WTC11 (cell line): ENCODE data around the gene ZNF576.

Source experiments
- ATF1 ChIP-seq: sonication (generic); formaldehyde crosslinking; IDR thresholded peaks from 2 replicates; pipeline ENCODE4 v1.8.1; 2023; ENCODE audit warnings: mild to moderate bottlenecking, moderate library complexity, missing genetic modification reagents
- SP1 ChIP-seq: sonication (generic); formaldehyde crosslinking; conservative IDR thresholded peaks from 2 replicates; pipeline ENCODE4 v1.8.1; 2022; ENCODE audit warnings: missing genetic modification reagents
- TEAD4 ChIP-seq: sonication (generic); formaldehyde crosslinking; IDR thresholded peaks from 2 replicates; pipeline ENCODE4 v1.8.0; 2022; ENCODE audit warnings: mild to moderate bottlenecking, missing genetic modification reagents
- ZNF263 ChIP-seq: sonication (generic); formaldehyde crosslinking; IDR thresholded peaks from 2 replicates; pipeline ENCODE4 v1.8.1; 2022; ENCODE audit warnings: low read depth, mild to moderate bottlenecking, moderate library complexity, missing genetic modification reagents
- TF ChIP-seq, protein P1 (sequence below): fragments of 200-600 bp; IDR thresholded peaks from 2 replicates; pipeline ENCODE4 v1.8.0; 2022; ENCODE audit warnings: antibody characterized with exemption
- TF ChIP-seq, protein P2 (sequence below): sonication (generic); formaldehyde crosslinking; IDR thresholded peaks from 2 replicates; pipeline ENCODE4 v1.8.1; 2023; ENCODE audit warnings: mild to moderate bottlenecking, missing genetic modification reagents, moderate library complexity
- TF ChIP-seq, protein P3 (sequence below): sonication (generic); formaldehyde crosslinking; IDR thresholded peaks from 2 replicates; pipeline ENCODE4 v1.8.1; 2023; ENCODE audit warnings: mild to moderate bottlenecking, missing genetic modification reagents, borderline replicate concordance
- TF ChIP-seq, protein P4 (sequence below): fragments of 250-450 bp; sonication (Bioruptor Pico); conservative IDR thresholded peaks from 2 replicates; pipeline ENCODE4 v1.9.0; 2021; ENCODE audit warnings: mild to moderate bottlenecking
- TF ChIP-seq, protein P5 (sequence below): fragments of 250-450 bp; sonication (Bioruptor Pico); IDR thresholded peaks from 2 replicates; pipeline ENCODE4 v2.1.2; 2022; ENCODE audit warnings: mild to moderate bottlenecking, moderate library complexity
- TF ChIP-seq, protein P6 (sequence below): sonication (generic); formaldehyde crosslinking; IDR thresholded peaks from 2 replicates; pipeline ENCODE4 v1.8.0; 2022; ENCODE audit warnings: mild to moderate bottlenecking, missing genetic modification reagents
- TF ChIP-seq, protein P7 (sequence below): sonication (generic); formaldehyde crosslinking; IDR thresholded peaks from 2 replicates; pipeline ENCODE4 v1.8.1; 2023; ENCODE audit warnings: mild to moderate bottlenecking, missing genetic modification reagents

DNA sequence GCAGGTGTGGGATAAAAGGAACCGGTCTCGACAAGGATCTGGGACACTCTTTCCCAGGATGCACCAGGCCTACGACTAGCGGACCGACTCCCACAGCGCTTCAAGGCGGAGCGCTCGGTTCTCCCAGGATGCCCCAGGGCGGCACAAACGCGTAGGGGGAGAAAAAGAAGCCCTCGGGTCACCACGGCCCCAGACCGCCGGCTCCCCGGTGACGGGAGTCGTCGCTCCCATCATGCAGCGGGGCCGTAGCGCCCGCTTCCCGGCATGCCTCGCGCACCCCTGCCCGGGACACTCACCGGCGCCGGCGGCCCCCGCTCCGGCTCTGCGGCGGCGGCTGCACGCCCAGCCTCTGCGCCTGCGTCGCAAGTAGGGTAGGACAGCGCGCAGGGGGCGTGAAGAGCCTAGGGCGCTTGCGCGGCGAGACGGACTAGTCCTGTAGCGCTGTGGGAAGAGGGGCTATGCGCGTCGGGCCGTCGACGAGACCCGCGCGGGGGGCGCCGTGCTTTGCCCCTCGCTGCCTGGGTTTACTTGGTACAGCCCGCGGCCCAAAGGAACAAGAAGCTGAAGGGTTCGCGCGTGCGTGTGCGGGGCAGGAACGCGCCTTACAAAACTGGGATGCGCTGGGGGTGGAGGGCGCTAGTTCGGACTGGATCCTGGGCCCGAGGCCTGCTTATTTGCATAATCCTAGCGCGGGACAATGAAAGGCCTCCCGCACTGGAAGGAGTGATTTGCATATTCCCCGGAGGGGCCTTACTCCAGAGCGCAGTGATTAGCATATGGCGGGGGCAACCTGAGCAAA, 23.1 kb downstream of the ZNF576 start, which contains the start of gene ZNF428:
- TF ChIP-seq, protein P1, sequence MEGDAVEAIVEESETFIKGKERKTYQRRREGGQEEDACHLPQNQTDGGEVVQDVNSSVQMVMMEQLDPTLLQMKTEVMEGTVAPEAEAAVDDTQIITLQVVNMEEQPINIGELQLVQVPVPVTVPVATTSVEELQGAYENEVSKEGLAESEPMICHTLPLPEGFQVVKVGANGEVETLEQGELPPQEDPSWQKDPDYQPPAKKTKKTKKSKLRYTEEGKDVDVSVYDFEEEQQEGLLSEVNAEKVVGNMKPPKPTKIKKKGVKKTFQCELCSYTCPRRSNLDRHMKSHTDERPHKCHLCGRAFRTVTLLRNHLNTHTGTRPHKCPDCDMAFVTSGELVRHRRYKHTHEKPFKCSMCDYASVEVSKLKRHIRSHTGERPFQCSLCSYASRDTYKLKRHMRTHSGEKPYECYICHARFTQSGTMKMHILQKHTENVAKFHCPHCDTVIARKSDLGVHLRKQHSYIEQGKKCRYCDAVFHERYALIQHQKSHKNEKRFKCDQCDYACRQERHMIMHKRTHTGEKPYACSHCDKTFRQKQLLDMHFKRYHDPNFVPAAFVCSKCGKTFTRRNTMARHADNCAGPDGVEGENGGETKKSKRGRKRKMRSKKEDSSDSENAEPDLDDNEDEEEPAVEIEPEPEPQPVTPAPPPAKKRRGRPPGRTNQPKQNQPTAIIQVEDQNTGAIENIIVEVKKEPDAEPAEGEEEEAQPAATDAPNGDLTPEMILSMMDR = no peak
- TF ChIP-seq, protein P2, sequence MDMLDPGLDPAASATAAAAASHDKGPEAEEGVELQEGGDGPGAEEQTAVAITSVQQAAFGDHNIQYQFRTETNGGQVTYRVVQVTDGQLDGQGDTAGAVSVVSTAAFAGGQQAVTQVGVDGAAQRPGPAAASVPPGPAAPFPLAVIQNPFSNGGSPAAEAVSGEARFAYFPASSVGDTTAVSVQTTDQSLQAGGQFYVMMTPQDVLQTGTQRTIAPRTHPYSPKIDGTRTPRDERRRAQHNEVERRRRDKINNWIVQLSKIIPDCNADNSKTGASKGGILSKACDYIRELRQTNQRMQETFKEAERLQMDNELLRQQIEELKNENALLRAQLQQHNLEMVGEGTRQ (CRISPR knock-in tag) = no peak; the same call in 1 of the 2 replicates
- TF ChIP-seq SP1 (CRISPR knock-in tag) (peak; percentile 75), TEAD4 (CRISPR knock-in tag) (no peak), ZNF263 (CRISPR knock-in tag) (no peak), ATF1 (CRISPR knock-in tag) (peak; percentile 83; the same call in 1 of the 2 replicates)
- TF ChIP-seq, protein P3, sequence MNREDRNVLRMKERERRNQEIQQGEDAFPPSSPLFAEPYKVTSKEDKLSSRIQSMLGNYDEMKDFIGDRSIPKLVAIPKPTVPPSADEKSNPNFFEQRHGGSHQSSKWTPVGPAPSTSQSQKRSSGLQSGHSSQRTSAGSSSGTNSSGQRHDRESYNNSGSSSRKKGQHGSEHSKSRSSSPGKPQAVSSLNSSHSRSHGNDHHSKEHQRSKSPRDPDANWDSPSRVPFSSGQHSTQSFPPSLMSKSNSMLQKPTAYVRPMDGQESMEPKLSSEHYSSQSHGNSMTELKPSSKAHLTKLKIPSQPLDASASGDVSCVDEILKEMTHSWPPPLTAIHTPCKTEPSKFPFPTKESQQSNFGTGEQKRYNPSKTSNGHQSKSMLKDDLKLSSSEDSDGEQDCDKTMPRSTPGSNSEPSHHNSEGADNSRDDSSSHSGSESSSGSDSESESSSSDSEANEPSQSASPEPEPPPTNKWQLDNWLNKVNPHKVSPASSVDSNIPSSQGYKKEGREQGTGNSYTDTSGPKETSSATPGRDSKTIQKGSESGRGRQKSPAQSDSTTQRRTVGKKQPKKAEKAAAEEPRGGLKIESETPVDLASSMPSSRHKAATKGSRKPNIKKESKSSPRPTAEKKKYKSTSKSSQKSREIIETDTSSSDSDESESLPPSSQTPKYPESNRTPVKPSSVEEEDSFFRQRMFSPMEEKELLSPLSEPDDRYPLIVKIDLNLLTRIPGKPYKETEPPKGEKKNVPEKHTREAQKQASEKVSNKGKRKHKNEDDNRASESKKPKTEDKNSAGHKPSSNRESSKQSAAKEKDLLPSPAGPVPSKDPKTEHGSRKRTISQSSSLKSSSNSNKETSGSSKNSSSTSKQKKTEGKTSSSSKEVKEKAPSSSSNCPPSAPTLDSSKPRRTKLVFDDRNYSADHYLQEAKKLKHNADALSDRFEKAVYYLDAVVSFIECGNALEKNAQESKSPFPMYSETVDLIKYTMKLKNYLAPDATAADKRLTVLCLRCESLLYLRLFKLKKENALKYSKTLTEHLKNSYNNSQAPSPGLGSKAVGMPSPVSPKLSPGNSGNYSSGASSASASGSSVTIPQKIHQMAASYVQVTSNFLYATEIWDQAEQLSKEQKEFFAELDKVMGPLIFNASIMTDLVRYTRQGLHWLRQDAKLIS = no peak
- TF ChIP-seq, protein P4, sequence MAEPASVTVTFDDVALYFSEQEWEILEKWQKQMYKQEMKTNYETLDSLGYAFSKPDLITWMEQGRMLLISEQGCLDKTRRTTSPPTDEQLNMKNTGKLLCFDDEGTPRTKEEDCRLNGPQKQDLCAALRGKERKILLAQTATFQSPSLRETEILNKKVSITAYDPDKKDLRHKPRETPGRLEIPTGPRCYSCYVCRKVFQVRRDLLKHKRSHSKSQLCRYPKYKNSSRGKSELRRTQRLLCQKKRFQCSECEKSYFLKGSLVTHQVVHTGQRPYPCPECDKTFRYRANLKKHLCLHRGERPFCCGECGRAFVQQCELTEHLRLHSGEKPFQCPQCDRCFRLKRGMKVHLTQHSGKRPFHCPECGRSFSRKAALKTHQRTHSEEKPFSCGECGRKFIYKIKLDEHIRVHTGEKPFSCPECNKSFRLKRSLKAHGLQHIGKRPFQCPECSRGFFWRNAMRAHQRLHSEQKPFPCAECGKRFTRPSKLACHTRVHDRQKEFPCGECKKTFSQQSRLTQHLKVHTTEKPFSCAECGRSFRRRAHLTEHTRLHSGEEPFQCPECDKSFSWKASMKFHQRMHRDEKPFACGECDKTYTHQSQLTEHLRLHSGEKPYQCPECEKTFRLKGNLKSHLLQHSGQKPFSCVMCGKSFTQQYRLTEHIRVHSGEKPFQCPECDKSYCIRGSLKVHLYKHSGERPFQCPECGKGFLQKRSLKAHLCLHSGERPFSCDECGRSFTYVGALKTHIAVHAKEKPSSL (CRISPR knock-in tag) = no peak
- TF ChIP-seq, protein P5, sequence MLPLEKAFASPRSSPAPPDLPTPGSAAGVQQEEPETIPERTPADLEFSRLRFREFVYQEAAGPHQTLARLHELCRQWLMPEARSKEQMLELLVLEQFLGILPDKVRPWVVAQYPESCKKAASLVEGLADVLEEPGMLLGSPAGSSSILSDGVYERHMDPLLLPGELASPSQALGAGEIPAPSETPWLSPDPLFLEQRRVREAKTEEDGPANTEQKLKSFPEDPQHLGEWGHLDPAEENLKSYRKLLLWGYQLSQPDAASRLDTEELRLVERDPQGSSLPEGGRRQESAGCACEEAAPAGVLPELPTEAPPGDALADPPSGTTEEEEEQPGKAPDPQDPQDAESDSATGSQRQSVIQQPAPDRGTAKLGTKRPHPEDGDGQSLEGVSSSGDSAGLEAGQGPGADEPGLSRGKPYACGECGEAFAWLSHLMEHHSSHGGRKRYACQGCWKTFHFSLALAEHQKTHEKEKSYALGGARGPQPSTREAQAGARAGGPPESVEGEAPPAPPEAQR (CRISPR knock-in tag) = no peak
- TF ChIP-seq, protein P6, sequence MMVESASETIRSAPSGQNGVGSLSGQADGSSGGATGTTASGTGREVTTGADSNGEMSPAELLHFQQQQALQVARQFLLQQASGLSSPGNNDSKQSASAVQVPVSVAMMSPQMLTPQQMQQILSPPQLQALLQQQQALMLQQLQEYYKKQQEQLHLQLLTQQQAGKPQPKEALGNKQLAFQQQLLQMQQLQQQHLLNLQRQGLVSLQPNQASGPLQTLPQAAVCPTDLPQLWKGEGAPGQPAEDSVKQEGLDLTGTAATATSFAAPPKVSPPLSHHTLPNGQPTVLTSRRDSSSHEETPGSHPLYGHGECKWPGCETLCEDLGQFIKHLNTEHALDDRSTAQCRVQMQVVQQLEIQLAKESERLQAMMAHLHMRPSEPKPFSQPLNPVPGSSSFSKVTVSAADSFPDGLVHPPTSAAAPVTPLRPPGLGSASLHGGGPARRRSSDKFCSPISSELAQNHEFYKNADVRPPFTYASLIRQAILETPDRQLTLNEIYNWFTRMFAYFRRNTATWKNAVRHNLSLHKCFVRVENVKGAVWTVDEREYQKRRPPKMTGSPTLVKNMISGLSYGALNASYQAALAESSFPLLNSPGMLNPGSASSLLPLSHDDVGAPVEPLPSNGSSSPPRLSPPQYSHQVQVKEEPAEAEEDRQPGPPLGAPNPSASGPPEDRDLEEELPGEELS (CRISPR knock-in tag) = peak; percentile 73
- TF ChIP-seq, protein P7, sequence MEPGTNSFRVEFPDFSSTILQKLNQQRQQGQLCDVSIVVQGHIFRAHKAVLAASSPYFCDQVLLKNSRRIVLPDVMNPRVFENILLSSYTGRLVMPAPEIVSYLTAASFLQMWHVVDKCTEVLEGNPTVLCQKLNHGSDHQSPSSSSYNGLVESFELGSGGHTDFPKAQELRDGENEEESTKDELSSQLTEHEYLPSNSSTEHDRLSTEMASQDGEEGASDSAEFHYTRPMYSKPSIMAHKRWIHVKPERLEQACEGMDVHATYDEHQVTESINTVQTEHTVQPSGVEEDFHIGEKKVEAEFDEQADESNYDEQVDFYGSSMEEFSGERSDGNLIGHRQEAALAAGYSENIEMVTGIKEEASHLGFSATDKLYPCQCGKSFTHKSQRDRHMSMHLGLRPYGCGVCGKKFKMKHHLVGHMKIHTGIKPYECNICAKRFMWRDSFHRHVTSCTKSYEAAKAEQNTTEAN (CRISPR knock-in tag) = peak; percentile 93
